Measurements from ENCODE around the gene BCAT1. TPM values are rescaled to one million over a fixed set of nuclear protein-coding genes. Genes with fewer than 3 reads are reported as not detected.

The BCAT1 gene
- total and polyA plus RNA-seq, 2 of the 8 experiments (the other 6 are each of a cell fraction or from before 2014, with no cell fraction given): 19.7 to 263 TPM

GRCh38 chr12:24975425-24975824 lies 26.5 kb upstream of the BCAT1 start (continued):
- TF ChIP-seq, protein P1, sequence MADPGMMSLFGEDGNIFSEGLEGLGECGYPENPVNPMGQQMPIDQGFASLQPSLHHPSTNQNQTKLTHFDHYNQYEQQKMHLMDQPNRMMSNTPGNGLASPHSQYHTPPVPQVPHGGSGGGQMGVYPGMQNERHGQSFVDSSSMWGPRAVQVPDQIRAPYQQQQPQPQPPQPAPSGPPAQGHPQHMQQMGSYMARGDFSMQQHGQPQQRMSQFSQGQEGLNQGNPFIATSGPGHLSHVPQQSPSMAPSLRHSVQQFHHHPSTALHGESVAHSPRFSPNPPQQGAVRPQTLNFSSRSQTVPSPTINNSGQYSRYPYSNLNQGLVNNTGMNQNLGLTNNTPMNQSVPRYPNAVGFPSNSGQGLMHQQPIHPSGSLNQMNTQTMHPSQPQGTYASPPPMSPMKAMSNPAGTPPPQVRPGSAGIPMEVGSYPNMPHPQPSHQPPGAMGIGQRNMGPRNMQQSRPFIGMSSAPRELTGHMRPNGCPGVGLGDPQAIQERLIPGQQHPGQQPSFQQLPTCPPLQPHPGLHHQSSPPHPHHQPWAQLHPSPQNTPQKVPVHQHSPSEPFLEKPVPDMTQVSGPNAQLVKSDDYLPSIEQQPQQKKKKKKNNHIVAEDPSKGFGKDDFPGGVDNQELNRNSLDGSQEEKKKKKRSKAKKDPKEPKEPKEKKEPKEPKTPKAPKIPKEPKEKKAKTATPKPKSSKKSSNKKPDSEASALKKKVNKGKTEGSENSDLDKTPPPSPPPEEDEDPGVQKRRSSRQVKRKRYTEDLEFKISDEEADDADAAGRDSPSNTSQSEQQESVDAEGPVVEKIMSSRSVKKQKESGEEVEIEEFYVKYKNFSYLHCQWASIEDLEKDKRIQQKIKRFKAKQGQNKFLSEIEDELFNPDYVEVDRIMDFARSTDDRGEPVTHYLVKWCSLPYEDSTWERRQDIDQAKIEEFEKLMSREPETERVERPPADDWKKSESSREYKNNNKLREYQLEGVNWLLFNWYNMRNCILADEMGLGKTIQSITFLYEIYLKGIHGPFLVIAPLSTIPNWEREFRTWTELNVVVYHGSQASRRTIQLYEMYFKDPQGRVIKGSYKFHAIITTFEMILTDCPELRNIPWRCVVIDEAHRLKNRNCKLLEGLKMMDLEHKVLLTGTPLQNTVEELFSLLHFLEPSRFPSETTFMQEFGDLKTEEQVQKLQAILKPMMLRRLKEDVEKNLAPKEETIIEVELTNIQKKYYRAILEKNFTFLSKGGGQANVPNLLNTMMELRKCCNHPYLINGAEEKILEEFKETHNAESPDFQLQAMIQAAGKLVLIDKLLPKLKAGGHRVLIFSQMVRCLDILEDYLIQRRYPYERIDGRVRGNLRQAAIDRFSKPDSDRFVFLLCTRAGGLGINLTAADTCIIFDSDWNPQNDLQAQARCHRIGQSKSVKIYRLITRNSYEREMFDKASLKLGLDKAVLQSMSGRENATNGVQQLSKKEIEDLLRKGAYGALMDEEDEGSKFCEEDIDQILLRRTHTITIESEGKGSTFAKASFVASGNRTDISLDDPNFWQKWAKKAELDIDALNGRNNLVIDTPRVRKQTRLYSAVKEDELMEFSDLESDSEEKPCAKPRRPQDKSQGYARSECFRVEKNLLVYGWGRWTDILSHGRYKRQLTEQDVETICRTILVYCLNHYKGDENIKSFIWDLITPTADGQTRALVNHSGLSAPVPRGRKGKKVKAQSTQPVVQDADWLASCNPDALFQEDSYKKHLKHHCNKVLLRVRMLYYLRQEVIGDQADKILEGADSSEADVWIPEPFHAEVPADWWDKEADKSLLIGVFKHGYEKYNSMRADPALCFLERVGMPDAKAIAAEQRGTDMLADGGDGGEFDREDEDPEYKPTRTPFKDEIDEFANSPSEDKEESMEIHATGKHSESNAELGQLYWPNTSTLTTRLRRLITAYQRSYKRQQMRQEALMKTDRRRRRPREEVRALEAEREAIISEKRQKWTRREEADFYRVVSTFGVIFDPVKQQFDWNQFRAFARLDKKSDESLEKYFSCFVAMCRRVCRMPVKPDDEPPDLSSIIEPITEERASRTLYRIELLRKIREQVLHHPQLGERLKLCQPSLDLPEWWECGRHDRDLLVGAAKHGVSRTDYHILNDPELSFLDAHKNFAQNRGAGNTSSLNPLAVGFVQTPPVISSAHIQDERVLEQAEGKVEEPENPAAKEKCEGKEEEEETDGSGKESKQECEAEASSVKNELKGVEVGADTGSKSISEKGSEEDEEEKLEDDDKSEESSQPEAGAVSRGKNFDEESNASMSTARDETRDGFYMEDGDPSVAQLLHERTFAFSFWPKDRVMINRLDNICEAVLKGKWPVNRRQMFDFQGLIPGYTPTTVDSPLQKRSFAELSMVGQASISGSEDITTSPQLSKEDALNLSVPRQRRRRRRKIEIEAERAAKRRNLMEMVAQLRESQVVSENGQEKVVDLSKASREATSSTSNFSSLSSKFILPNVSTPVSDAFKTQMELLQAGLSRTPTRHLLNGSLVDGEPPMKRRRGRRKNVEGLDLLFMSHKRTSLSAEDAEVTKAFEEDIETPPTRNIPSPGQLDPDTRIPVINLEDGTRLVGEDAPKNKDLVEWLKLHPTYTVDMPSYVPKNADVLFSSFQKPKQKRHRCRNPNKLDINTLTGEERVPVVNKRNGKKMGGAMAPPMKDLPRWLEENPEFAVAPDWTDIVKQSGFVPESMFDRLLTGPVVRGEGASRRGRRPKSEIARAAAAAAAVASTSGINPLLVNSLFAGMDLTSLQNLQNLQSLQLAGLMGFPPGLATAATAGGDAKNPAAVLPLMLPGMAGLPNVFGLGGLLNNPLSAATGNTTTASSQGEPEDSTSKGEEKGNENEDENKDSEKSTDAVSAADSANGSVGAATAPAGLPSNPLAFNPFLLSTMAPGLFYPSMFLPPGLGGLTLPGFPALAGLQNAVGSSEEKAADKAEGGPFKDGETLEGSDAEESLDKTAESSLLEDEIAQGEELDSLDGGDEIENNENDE (IDR thresholded peaks at IDR 0.05; ENCODE audit: insufficient replicate concordance, low read length): no peak
- no peak for TF ChIP-seq CTBP2 (IDR thresholded peaks at IDR 0.05; ENCODE audit: borderline replicate concordance, insufficient read depth, insufficient read length, low read length)
- TF ChIP-seq POLR2AphosphoS5 (IDR thresholded peaks at IDR 0.05; ENCODE audit: low read depth, low read length): no peak
- no peak for TF ChIP-seq TEAD4 (IDR thresholded peaks at IDR 0.05; ENCODE audit: low read depth, low read length)
- no peak for TF ChIP-seq RFX5 (IDR thresholded peaks at IDR 0.05; ENCODE audit: borderline replicate concordance, low read depth, low read length)
- TF ChIP-seq BRCA1 (IDR thresholded peaks at IDR 0.05; ENCODE audit: low read depth, low read length): no peak
- no peak for TF ChIP-seq NANOG (IDR thresholded peaks at IDR 0.05; ENCODE audit: insufficient read depth, low read depth, low read length, poor library complexity, severe bottlenecking)
- TF ChIP-seq SRF (IDR thresholded peaks at IDR 0.05; ENCODE audit: low read depth, low read length): no peak
- no peak for TF ChIP-seq HDAC2 (IDR thresholded peaks at IDR 0.05; ENCODE audit: borderline replicate concordance in 1 of 2, low read depth in 2 of 2, low read length in 2 of 2)

Data from H1 (cell line).